ENCODE measurements around the gene LRRC52. TPM values are rescaled to one million over a fixed set of nuclear protein-coding genes. Genes with fewer than 3 reads are reported as not detected.

The LRRC52 gene
- total RNA-seq, 1 experiment from 2014 or later: not detected

GRCh38 chr1:165516469-165516868 is 27.3 kb upstream of the LRRC52 start (continued):
- TF ChIP-seq PRDM15 (CRISPR knock-in tag; IDR thresholded peaks at IDR 0.05) (no peak), FOXJ3 (CRISPR knock-in tag; IDR thresholded peaks at IDR 0.05; ENCODE audit: borderline replicate concordance) (no peak)

DNA sequence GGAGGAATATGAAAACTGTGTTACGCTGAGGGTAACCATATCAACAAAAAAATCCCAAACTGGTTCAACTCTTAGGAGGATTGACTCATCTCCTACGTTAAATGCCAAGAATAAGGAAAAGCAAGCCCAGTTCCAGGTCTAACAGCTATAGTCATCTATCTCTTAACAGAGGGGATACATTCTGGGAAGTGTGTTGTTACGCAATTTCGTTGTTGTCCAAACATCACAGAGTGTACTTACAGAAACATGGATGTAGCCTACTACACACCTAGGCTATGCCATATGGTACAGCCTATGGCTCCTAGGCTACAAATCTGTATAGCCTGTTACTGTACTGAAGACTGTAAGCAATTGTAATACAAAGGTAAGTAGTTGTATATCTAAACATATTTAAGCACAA is 23.2 kb upstream of the LRRC52 start:
- no peak for TF ChIP-seq E2F1 (CRISPR knock-in tag; IDR thresholded peaks at IDR 0.05)
- TF ChIP-seq, protein P1, sequence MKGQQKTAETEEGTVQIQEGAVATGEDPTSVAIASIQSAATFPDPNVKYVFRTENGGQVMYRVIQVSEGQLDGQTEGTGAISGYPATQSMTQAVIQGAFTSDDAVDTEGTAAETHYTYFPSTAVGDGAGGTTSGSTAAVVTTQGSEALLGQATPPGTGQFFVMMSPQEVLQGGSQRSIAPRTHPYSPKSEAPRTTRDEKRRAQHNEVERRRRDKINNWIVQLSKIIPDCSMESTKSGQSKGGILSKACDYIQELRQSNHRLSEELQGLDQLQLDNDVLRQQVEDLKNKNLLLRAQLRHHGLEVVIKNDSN (CRISPR knock-in tag; IDR thresholded peaks at IDR 0.05): no peak
- no peak for TF ChIP-seq HMGA2 (CRISPR knock-in tag; IDR thresholded peaks at IDR 0.05)
- no peak for TF ChIP-seq NR1H2 (CRISPR knock-in tag; IDR thresholded peaks at IDR 0.05)
- TF ChIP-seq ZNF263 (CRISPR knock-in tag; IDR thresholded peaks at IDR 0.05; ENCODE audit: low read depth): no peak
- no peak for TF ChIP-seq ZBTB21 (CRISPR knock-in tag; IDR thresholded peaks at IDR 0.05; ENCODE audit: borderline replicate concordance)
- no peak for TF ChIP-seq NFE2L1 (CRISPR knock-in tag; IDR thresholded peaks at IDR 0.05)
- no peak for TF ChIP-seq ZNF138 (CRISPR knock-in tag; conservative IDR thresholded peaks at IDR 0.05)
- TF ChIP-seq ETV6 (CRISPR knock-in tag; IDR thresholded peaks at IDR 0.05): no peak
- no peak for TF ChIP-seq SMAD3 (CRISPR knock-in tag; IDR thresholded peaks at IDR 0.05; ENCODE audit: borderline replicate concordance)
- TF ChIP-seq, protein P2, sequence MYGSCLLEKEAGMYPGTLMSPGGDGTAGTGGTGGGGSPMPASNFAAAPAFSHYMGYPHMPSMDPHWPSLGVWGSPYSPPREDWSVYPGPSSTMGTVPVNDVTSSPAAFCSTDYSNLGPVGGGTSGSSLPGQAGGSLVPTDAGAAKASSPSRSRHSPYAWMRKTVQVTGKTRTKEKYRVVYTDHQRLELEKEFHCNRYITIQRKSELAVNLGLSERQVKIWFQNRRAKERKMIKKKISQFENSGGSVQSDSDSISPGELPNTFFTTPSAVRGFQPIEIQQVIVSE (CRISPR knock-in tag; IDR thresholded peaks at IDR 0.05; ENCODE audit: borderline replicate concordance): no peak
- no peak for TF ChIP-seq MXD4 (CRISPR knock-in tag; IDR thresholded peaks at IDR 0.05; ENCODE audit: borderline replicate concordance)
- TF ChIP-seq, protein P3, sequence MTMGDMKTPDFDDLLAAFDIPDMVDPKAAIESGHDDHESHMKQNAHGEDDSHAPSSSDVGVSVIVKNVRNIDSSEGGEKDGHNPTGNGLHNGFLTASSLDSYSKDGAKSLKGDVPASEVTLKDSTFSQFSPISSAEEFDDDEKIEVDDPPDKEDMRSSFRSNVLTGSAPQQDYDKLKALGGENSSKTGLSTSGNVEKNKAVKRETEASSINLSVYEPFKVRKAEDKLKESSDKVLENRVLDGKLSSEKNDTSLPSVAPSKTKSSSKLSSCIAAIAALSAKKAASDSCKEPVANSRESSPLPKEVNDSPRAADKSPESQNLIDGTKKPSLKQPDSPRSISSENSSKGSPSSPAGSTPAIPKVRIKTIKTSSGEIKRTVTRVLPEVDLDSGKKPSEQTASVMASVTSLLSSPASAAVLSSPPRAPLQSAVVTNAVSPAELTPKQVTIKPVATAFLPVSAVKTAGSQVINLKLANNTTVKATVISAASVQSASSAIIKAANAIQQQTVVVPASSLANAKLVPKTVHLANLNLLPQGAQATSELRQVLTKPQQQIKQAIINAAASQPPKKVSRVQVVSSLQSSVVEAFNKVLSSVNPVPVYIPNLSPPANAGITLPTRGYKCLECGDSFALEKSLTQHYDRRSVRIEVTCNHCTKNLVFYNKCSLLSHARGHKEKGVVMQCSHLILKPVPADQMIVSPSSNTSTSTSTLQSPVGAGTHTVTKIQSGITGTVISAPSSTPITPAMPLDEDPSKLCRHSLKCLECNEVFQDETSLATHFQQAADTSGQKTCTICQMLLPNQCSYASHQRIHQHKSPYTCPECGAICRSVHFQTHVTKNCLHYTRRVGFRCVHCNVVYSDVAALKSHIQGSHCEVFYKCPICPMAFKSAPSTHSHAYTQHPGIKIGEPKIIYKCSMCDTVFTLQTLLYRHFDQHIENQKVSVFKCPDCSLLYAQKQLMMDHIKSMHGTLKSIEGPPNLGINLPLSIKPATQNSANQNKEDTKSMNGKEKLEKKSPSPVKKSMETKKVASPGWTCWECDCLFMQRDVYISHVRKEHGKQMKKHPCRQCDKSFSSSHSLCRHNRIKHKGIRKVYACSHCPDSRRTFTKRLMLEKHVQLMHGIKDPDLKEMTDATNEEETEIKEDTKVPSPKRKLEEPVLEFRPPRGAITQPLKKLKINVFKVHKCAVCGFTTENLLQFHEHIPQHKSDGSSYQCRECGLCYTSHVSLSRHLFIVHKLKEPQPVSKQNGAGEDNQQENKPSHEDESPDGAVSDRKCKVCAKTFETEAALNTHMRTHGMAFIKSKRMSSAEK (CRISPR knock-in tag; IDR thresholded peaks at IDR 0.05; ENCODE audit: borderline replicate concordance): no peak
- Mint-ChIP-seq H3K9me3 (peaks cover 42% of the 10 kb centered on the region), H3K27ac (no peak overlapping the region), H3K27me3 (ENCODE audit: low read depth) (peaks cover 2% of the 10 kb centered on the region; the same call in 1 of the 2 replicates), H3K36me3 (peaks cover 12% of the 10 kb centered on the region), H3K4me3 (no peak overlapping the region), H3K4me1 (peaks cover 4% of the 10 kb centered on the region)
- ChIA-PET CTCF (no interaction called here), POLR2A (no interaction called here)
- ATAC-seq (no peak), DNase-seq (ENCODE audit: low spot score) (no peak)
